HCT116 (cell line): ENCODE measurements around the gene TAAR5. TPM values are rescaled to one million over a fixed set of nuclear protein-coding genes. Genes with fewer than 3 reads are reported as not detected.

ENCODE experiments used
- ATAC-seq: fragments of 200-7000 bp; cut with Tn5 transposase; 2 replicates; pipeline ENCODE4 v1.9.1; 2020; ENCODE audit warnings: mild to moderate bottlenecking, moderate library complexity
- BruUV-seq: library from RNA; stranded (reverse); fragments of 400-500 nt; replicated peaks from 2 replicates; lab custom pipeline; 2021; lab: Mats Ljungman, UMichigan
- CTCF ChIA-PET: fragments of 300-600 bp; sonication (Branson Sonifier 250); formaldehyde crosslinking; loops from one replicate; lab custom pipeline; 2021; ENCODE audit warnings: antibody characterized with exemption; lab: Charles Lee
- POLR2A ChIA-PET: fragments of 300-600, 350-600 bp; sonication (Branson Sonifier 250); formaldehyde crosslinking; loops from one replicate; lab custom pipeline; 2021; ENCODE audit warnings: antibody characterized with exemption; lab: Charles Lee
- RAD21 ChIA-PET, 2 experiments: fragments of 300-600 bp; sonication (Branson Sonifier 250); formaldehyde crosslinking; loops; one replicate each; lab custom pipeline; 2023; ENCODE audit warnings: low total read pairs in 2 of 2; ENCODE audit not compliant: uncharacterized antibody in 2 of 2, unreplicated experiment in 2 of 2, low non-redundant PET in 1 of 2; lab: Charles Lee
- DNase-seq: peaks from one replicate; pipeline ENCODE4 v3.0.0-alpha.2; 2010; ENCODE audit warnings: low read depth, low spot score
- H2AFZ ChIP-seq: fragments of 200-600 bp; shearing (Covaris generic), sonication (generic); 2 replicates; pipeline ENCODE4 v1.6.1; 2017; ENCODE audit warnings: low read depth, mixed run types, mixed read lengths, antibody characterized with exemption, low read length; ENCODE audit not compliant: poor library complexity, severe bottlenecking
- H3K27ac ChIP-seq: 2 replicates; pipeline ENCODE4 v1.5.1; 2012; ENCODE audit warnings: low read depth, low read length
- H3K27me3 ChIP-seq: fragments of 200-600 bp; sonication (generic); 2 replicates; pipeline ENCODE4 v1.6.1; 2016; ENCODE audit warnings: mixed run types, low read length, mixed read lengths; ENCODE audit not compliant: insufficient read depth
- H3K36me3 ChIP-seq, 2 experiments: fragments of 200-500 bp in 1 of 2; fragments of 200-600 bp in 1 of 2; sonication (Bioruptor generic) in 1 of 2; sonication (generic) in 1 of 2; 2 replicates each; pipeline versions ENCODE4 v1.5.1 to v1.6.1; 2014 to 2016; ENCODE audit warnings: low read length in 2 of 2, inconsistent platforms in 1 of 2, mixed read lengths in 1 of 2, mixed run types in 1 of 2; ENCODE audit not compliant: insufficient read depth in 2 of 2, control insufficient read depth in 1 of 2
- H3K4me1 ChIP-seq, 2 experiments: fragments of 200-600 bp in 1 of 2; sonication (generic) in 1 of 2; 2 replicates each; pipeline versions ENCODE4 v1.5.1 to v1.6.1; 2012 to 2017; ENCODE audit warnings: low read length in 2 of 2, inconsistent platforms in 1 of 2, mild to moderate bottlenecking in 1 of 2, mixed read lengths in 1 of 2, mixed run types in 1 of 2, moderate library complexity in 1 of 2; ENCODE audit not compliant: insufficient read depth in 2 of 2, control insufficient read depth in 1 of 2
- H3K4me2 ChIP-seq: fragments of 200-600 bp; sonication (generic); 2 replicates; pipeline ENCODE4 v1.6.1; 2017; ENCODE audit warnings: mixed run types, low read length, mixed read lengths
- H3K4me3 ChIP-seq, 2 experiments: fragments of 200-600 bp in 1 of 2; sonication (generic) in 1 of 2; replicated peaks in 1 of 2; 2 replicates each; pipeline ENCODE4 v1.5.1; 2011 to 2016; ENCODE audit warnings: low read length in 2 of 2, control low read depth in 1 of 2, low read depth in 1 of 2, mild to moderate bottlenecking in 1 of 2, mixed read lengths in 1 of 2, mixed run types in 1 of 2
- H3K79me2 ChIP-seq: fragments of 200-600 bp; sonication (generic); 2 replicates; pipeline ENCODE4 v1.6.1; 2017; ENCODE audit warnings: mild to moderate bottlenecking, mixed run types, low read length, moderate library complexity, mixed read lengths; ENCODE audit not compliant: insufficient read depth
- H3K9ac ChIP-seq: fragments of 200-600 bp; sonication (generic); 2 replicates; pipeline ENCODE4 v1.6.1; 2016; ENCODE audit warnings: low read length, mixed read lengths
- H3K9me2 ChIP-seq: fragments of 200-600 bp; sonication (generic), shearing (Covaris generic); 2 replicates; pipeline ENCODE4 v1.6.1; 2017; ENCODE audit warnings: mixed run types, mild to moderate bottlenecking, moderate library complexity; ENCODE audit not compliant: insufficient read depth
- H3K9me3 ChIP-seq, 2 experiments: fragments of 200-500 bp in 1 of 2; fragments of 200-600 bp in 1 of 2; sonication (Bioruptor generic) in 1 of 2; sonication (generic) in 1 of 2; 2 replicates each; pipeline ENCODE4 v1.6.1; 2014 to 2017; ENCODE audit warnings: low read length in 2 of 2, mixed read lengths in 2 of 2, inconsistent platforms in 1 of 2, low read depth in 1 of 2, mild to moderate bottlenecking in 1 of 2, mixed run types in 1 of 2, moderate library complexity in 1 of 2; ENCODE audit not compliant: control insufficient read depth in 1 of 2, insufficient read depth in 1 of 2
- H4K20me1 ChIP-seq: fragments of 200-600 bp; sonication (generic), shearing (Covaris generic); 2 replicates; pipeline ENCODE4 v1.6.1; 2017; ENCODE audit warnings: mixed run types, mild to moderate bottlenecking, moderate library complexity; ENCODE audit not compliant: insufficient read depth
- ATF3 ChIP-seq: IDR thresholded peaks from 2 replicates; pipeline ENCODE4 v1.6.1; 2012
- CBX3 ChIP-seq: IDR thresholded peaks from 2 replicates; pipeline ENCODE4 v1.6.1; 2012; ENCODE audit warnings: low read depth
- CEBPB ChIP-seq: IDR thresholded peaks from 2 replicates; pipeline ENCODE4 v1.6.1; 2012; ENCODE audit warnings: low read depth
- EGR1 ChIP-seq: IDR thresholded peaks from 2 replicates; pipeline ENCODE4 v1.6.1; 2012; ENCODE audit warnings: low read depth
- ELF1 ChIP-seq: IDR thresholded peaks from 2 replicates; pipeline ENCODE4 v1.6.1; 2012; ENCODE audit warnings: low read depth, borderline replicate concordance
- EZH2phosphoT487 ChIP-seq: fragments of 200-600 bp; IDR thresholded peaks from 2 replicates; pipeline ENCODE4 v1.6.1; 2018; ENCODE audit warnings: antibody characterized with exemption, borderline replicate concordance
- FOSL1 ChIP-seq: IDR thresholded peaks from 2 replicates; pipeline ENCODE4 v1.6.1; 2012; ENCODE audit warnings: low read depth
- JUND ChIP-seq: IDR thresholded peaks from 2 replicates; pipeline ENCODE4 v1.6.1; 2012
- POLR2A ChIP-seq: IDR thresholded peaks from 2 replicates; pipeline ENCODE4 v1.7.0; 2011; ENCODE audit warnings: borderline replicate concordance; ENCODE audit not compliant: insufficient read depth, insufficient read length; ENCODE audit errors: extremely low read depth
- RAD21 ChIP-seq: IDR thresholded peaks from 2 replicates; pipeline ENCODE4 v1.6.1; 2012; ENCODE audit warnings: low read depth, mild to moderate bottlenecking
- REST ChIP-seq: IDR thresholded peaks from 2 replicates; pipeline ENCODE4 v1.6.1; 2012; ENCODE audit warnings: low read depth
- SIN3A ChIP-seq: IDR thresholded peaks from 2 replicates; pipeline ENCODE4 v1.6.1; 2012; ENCODE audit warnings: low read depth
- SP1 ChIP-seq: IDR thresholded peaks from 2 replicates; pipeline ENCODE4 v1.6.1; 2012; ENCODE audit warnings: low read depth
- SRF ChIP-seq: IDR thresholded peaks from 2 replicates; pipeline ENCODE4 v1.6.1; 2012; ENCODE audit warnings: low read depth
- TCF7L2 ChIP-seq: IDR thresholded peaks from 2 replicates; pipeline ENCODE4 v1.7.0; 2011; ENCODE audit warnings: borderline replicate concordance, inconsistent platforms; ENCODE audit not compliant: insufficient read depth, insufficient read length; ENCODE audit errors: extremely low read depth
- YY1 ChIP-seq: IDR thresholded peaks from 2 replicates; pipeline ENCODE4 v1.6.1; 2011; ENCODE audit warnings: low read length, low read depth, moderate library complexity, mild to moderate bottlenecking; ENCODE audit not compliant: insufficient replicate concordance; ENCODE audit errors: extremely low read depth
- ZBTB33 ChIP-seq: IDR thresholded peaks from 2 replicates; pipeline ENCODE4 v1.6.1; 2011; ENCODE audit warnings: mild to moderate bottlenecking, low read length, moderate library complexity; ENCODE audit not compliant: insufficient replicate concordance; ENCODE audit errors: extremely low read depth
- ZFX ChIP-seq: fragments of 450-650 bp; IDR thresholded peaks from 2 replicates; pipeline ENCODE4 v1.6.1; 2017
- ZNF274 ChIP-seq: fragments of 200-500 bp; sonication (Bioruptor generic); IDR thresholded peaks from 2 replicates; pipeline ENCODE4 v1.6.1; 2014; ENCODE audit warnings: mild to moderate bottlenecking, low read depth, low read length, inconsistent platforms
- intact Hi-C: fragments of 100-400 bp; cut with micrococcal nuclease; formaldehyde crosslinking; loops from 2 replicates; pipeline ENCODE4 v1.10.0; 2022
- total RNA-seq: library from RNA; stranded (reverse); gene quantifications from one replicate; pipeline ENCODE4 v1.2.1, GENCODE V29; 2021; ENCODE audit not compliant: unreplicated experiment

Gene TAAR5
- total RNA-seq, 1 experiment from 2014 or later, result not detected

GRCh38 chr6:132587424-132587823 lies 2.1 kb downstream of the TAAR5 start (continued):
- TF ChIP-seq REST, result no peak

- Histone ChIP-seq H3K27ac (no peak overlapping the region), H3K9me3 (no peaks in the 10 kb centered on the region), H3K4me2 (no peak overlapping the region), H2AFZ (no peak overlapping the region), H3K9me2 (no peaks in the 10 kb centered on the region), H3K9ac (no peak overlapping the region), H3K79me2 (no peaks in the 10 kb centered on the region), H3K4me1 (no peaks in the 10 kb centered on the region), H4K20me1 (no peaks in the 10 kb centered on the region), H3K36me3 (no peaks in the 10 kb centered on the region), H3K4me3 (no peak overlapping the region), H3K27me3 (no peaks in the 10 kb centered on the region)
- DNase-seq (no peak), ATAC-seq (no peak)
- no TSS peak for BruUV-seq
- ChIA-PET POLR2A (no interaction called here), CTCF (no interaction called here), RAD21 (no interaction called here)
- intact Hi-C loops, result no loop called here
- TF ChIP-seq SP1 (no peak), RAD21 (no peak), CBX3 (no peak), SRF (no peak), ELF1 (no peak), ZFX (no peak), REST (no peak), FOSL1 (no peak), ZNF274 (no peak), CEBPB (no peak), POLR2A (no peak), JUND (no peak), SIN3A (no peak), YY1 (no peak), ATF3 (no peak), EZH2phosphoT487 (no peak), TCF7L2 (no peak), ZBTB33 (no peak), EGR1 (no peak)
Observed at GRCh38 chr6:132584698-132585097, 4.8 kb downstream of the TAAR5 start.
